HG02852 (cell line): ENCODE data around the gene GET4.
"Not testable (repeated sequence)": the region's sequence is repeated elsewhere in the genome, so short reads cannot be mapped to it uniquely, and the experiment has no call there.

Experiments used
- ATAC-seq: cut with Tn5 transposase; IDR thresholded peaks from one replicate; pipeline ENCODE4 v1.9.1; 2021; ENCODE audit warnings: mild to moderate bottlenecking, moderate library complexity; ENCODE audit not compliant: unreplicated experiment

The GET4 gene

GRCh38 chr7:868189-868486 lies 8.2 kb upstream of the GET4 start:
- no peak for ATAC-seq

DNA sequence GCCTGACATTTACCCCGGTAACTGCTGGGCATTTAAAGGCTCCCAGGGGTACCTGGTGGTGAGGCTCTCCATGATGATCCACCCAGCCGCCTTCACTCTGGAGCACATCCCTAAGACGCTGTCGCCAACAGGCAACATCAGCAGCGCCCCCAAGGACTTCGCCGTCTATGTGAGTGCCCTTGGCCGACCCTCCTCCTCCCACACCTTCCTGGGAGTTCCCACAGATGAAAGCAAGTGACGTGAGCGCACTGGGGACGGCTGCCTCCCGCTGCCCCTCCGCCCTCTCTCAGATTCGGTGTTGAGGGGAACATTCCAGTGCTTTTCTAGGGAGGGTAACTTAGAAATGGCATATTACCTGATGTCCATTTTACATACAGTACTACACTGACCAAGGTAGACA lies 7.0 kb upstream of the GET4 start:
- no peak for ATAC-seq

DNA sequence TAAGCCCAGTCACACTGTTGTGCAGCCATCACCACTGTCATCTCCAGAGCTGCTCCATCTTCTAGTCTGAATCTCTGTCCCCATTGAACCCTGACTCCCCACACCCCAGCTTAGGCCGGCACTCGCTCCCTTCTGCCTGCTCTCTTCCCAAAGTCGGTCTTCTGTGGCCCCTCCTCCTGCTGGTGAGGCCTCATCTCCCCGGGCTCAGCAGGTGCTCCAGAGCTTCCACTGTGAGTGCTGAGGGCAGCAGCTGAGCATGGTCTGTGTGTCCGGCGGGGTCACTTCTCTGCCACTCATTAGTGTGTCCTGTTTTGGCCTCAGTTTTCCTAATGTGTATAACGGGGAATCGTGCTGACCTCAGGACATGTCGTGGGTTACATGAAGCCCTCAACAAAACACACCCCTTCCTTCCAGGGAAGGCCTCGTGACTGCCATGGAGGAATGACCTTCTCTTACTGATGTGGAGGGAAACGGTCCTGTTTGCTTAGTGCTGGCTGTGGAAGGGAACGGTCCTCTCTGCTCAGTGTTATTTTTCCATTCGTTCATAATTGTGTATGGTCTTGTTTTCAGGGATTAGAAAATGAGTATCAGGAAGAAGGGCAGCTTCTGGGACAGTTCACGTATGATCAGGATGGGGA lies 4.3 kb upstream of the GET4 start:
- ATAC-seq = no peak

GRCh38 chr7:872685-873084 lies 3.7 kb upstream of the GET4 start:
- not testable (repeated sequence) for ATAC-seq

- no peak for ATAC-seq
These were observed 2.9 kb upstream of the GET4 start for GRCh38 chr7:873367-874002.

- no peak for ATAC-seq
These were observed 2.2 kb upstream of the GET4 start for GRCh38 chr7:874031-874749.

DNA sequence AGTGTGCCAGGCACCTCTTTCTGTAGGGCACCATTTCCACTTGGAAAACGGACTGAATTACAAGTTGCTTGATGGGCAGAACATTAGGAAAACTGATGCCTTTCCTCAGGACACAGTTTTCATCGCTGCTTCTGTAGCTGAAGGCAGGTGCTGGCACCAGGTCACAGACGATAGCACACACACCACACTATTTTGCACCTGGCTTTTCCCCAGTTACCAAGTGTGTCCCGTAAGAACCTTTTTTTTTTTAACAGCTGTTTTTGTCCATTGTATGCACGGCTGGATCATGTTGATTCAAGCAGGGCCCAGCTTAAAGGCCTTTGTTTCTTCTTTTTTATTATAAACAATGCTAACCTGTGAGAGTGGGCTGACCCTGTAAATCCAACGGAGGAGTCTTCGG lies 1.3 kb upstream of the GET4 start:
- ATAC-seq = no peak

- no peak for ATAC-seq
These were observed 778 bp upstream of the GET4 start for GRCh38 chr7:875476-876076.

GRCh38 chr7:876972-877311 lies 588 bp downstream of the GET4 start:
- ATAC-seq = peak; percentile 19

DNA sequence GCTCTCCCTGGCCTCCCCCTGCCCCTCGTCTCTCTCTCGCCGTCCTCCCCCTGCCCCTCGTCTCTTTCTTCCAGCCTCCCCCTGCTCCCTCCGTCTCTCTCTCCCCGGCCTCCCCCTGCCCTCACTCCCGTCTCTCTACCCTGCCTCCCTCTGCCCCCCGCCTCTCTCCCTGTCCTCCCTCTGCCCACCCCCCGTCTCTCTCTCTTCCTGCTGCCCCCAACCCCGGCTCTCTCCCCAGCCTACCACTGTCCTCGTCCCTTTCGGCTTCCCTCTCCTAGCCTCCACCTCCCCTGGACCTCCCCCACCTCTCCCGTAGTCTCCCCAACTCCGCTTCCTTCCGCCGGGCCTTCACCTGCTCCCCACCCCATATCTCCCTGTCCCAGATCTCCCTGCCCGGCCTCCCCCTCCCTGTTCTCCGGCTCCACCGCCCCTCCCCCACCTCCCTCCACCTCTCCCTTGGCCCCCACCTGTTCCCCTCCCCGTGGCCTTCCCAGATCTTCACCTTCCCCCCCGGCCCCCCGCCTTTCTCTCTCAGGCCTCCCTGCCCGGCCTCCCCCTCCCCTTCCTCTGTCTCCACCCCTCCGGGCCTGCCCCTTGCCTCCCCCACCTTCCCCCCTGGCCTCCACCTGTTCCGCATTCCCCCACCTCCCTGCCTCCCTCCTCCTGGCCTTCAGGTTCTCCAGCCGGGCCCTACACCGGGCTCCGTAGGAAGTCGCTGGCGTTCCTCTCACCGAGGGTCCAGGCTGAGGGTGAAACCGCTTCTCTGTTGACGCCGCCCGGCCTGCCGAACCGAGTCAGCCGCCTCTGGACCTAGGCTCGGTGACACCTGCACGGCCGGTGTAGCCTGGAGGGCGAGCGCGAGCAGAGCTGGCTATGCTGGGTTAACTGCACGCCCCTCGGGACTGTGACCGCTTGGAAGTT lies 1.2 kb downstream of the GET4 start:
- ATAC-seq = no peak

GRCh38 chr7:879093-879492 lies 2.7 kb downstream of the GET4 start:
- ATAC-seq = no peak

GRCh38 chr7:879706-880105 lies 3.4 kb downstream of the GET4 start:
- ATAC-seq = no peak

DNA sequence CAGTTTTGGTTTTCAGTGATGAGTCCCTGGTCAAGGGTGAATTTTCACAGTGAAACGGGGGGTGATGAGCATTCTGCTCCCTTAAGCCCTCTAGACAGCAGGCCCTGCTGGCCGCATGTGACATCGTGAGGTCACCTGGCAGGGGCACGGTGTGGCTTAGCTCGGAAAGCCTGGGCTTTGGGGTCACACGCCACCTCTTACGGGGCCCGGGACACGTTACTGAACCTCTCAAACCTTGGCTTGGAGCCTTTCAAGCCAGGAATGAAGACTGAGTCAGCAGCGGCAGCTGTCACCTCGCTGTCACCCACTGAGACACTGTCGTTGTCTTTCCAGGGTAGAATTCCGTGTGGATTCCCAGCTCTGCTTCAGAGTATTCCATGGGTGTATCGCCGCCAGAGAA lies 4.1 kb downstream of the GET4 start:
- no peak for ATAC-seq

GRCh38 chr7:881441-882234 lies 5.3 kb downstream of the GET4 start:
- no peak for ATAC-seq

- no peak for ATAC-seq
These were observed 6.1 kb downstream of the GET4 start for GRCh38 chr7:882336-883035.

GRCh38 chr7:883055-884021 lies 7.0 kb downstream of the GET4 start:
- ATAC-seq = no peak

- no peak for ATAC-seq
These were observed 8.0 kb downstream of the GET4 start for GRCh38 chr7:884191-885003.
